Liver (tissue), 3 donors: ENCODE results near the gene BRSK2.

Source experiments
- CTCF ChIP-seq: fragments of 150-350 bp; IDR thresholded peaks from 2 replicates; pipeline ENCODE4 v1.5.1; 2017; ENCODE audit warnings: improper control_type of control experiment, low read depth, low read length; ENCODE audit not compliant: missing input control
- EGR1 ChIP-seq, 2 donors: IDR thresholded peaks; 2 replicates each; pipeline ENCODE4 v1.6.1; 2016 to 2018; ENCODE audit warnings: antibody characterized with exemption in 2 of 2, low read depth in 2 of 2
- HNF4A ChIP-seq, 2 donors: conservative IDR thresholded peaks; 2 replicates each; pipeline ENCODE4 v1.6.1; 2016; ENCODE audit warnings: antibody characterized with exemption in 2 of 2, mild to moderate bottlenecking in 2 of 2
- HNF4G ChIP-seq: IDR thresholded peaks from 2 replicates; pipeline ENCODE4 v1.6.1; 2016; ENCODE audit warnings: antibody characterized with exemption
- JUND ChIP-seq, 2 donors: IDR thresholded peaks; 2 replicates each; pipeline ENCODE4 v1.6.1; 2016; ENCODE audit warnings: antibody characterized with exemption in 2 of 2
- REST ChIP-seq: IDR thresholded peaks from 2 replicates; pipeline ENCODE4 v1.6.1; 2016; ENCODE audit warnings: antibody characterized with exemption, mild to moderate bottlenecking
- SP1 ChIP-seq: IDR thresholded peaks from 2 replicates; pipeline ENCODE4 v1.6.1; 2018; ENCODE audit warnings: antibody characterized with exemption, mild to moderate bottlenecking
- TAF1 ChIP-seq: conservative IDR thresholded peaks from 2 replicates; pipeline ENCODE4 v1.6.1; 2016; ENCODE audit warnings: antibody characterized with exemption, mild to moderate bottlenecking
- ZBTB33 ChIP-seq: IDR thresholded peaks from 2 replicates; pipeline ENCODE4 v1.6.1; 2016; ENCODE audit warnings: antibody characterized with exemption
- donor health status: healthy.
- donor health status: healthy.

- no peak for TF ChIP-seq REST
- no peak for TF ChIP-seq CTCF
- TF ChIP-seq EGR1 (IDR thresholded peaks at IDR 0.05; ENCODE audit: low read depth in 2 of 2) = no peak
- TF ChIP-seq HNF4G = no peak
- TF ChIP-seq ZBTB33 = no peak
- TF ChIP-seq HNF4A (conservative IDR thresholded peaks at IDR 0.05) = no peak
- no peak for TF ChIP-seq JUND (IDR thresholded peaks at IDR 0.05)
- no peak for TF ChIP-seq TAF1
- TF ChIP-seq SP1 = no peak
These were observed 52.4 kb downstream of the BRSK2 start for GRCh38 chr11:1442163-1442562.
